HepG2 (cell line): ENCODE results near the gene P4HTM. TPM values are rescaled to one million over a fixed set of nuclear protein-coding genes. Genes with fewer than 3 reads are reported as not detected.

Experiments
- CREM ChIP-seq, 2 experiments: sonication (generic) in 1 of 2; formaldehyde crosslinking in 1 of 2; IDR thresholded peaks; 2 replicates each; pipeline versions ENCODE4 v1.4.0 to v1.6.1; 2016 to 2020; ENCODE audit warnings: antibody characterized with exemption in 1 of 2, mild to moderate bottlenecking in 1 of 2, missing genetic modification reagents in 1 of 2
- ELF3 ChIP-seq: IDR thresholded peaks from 2 replicates; pipeline ENCODE4 v1.6.1; 2016; ENCODE audit warnings: missing genetic modification reagents, missing compliant biosample characterization
- ETV5 ChIP-seq: IDR thresholded peaks from 2 replicates; pipeline ENCODE4 v1.6.1; 2018; ENCODE audit warnings: missing biosample characterization, missing genetic modification reagents, inconsistent platforms, borderline replicate concordance
- FLYWCH1 ChIP-seq: sonication (generic); formaldehyde crosslinking; IDR thresholded peaks from 2 replicates; pipeline ENCODE4 v1.8.1; 2023; ENCODE audit warnings: mild to moderate bottlenecking, missing genetic modification reagents
- FOXA3 ChIP-seq: IDR thresholded peaks from 2 replicates; pipeline ENCODE4 v1.6.1; 2016; ENCODE audit warnings: missing genetic modification reagents, missing compliant biosample characterization
- GABPB1 ChIP-seq: IDR thresholded peaks from 2 replicates; pipeline ENCODE4 v1.6.1; 2016; ENCODE audit warnings: mild to moderate bottlenecking, missing genetic modification reagents, moderate library complexity, missing compliant biosample characterization
- GPBP1L1 ChIP-seq: sonication (generic); formaldehyde crosslinking; IDR thresholded peaks from 2 replicates; pipeline ENCODE4 v1.5.0; 2020; ENCODE audit warnings: mild to moderate bottlenecking, missing genetic modification reagents
- GTF3A ChIP-seq: sonication (generic); formaldehyde crosslinking; conservative IDR thresholded peaks from 2 replicates; pipeline ENCODE4 v1.4.0; 2020; ENCODE audit warnings: mild to moderate bottlenecking, missing genetic modification reagents
- HDAC2 ChIP-seq: sonication (generic); formaldehyde crosslinking; IDR thresholded peaks from 2 replicates; pipeline ENCODE4 v1.4.0; 2020; ENCODE audit warnings: missing genetic modification reagents
- HDAC6 ChIP-seq: fragments of 200-600 bp; sonication (generic); IDR thresholded peaks from 2 replicates; pipeline ENCODE4 v1.7.0; 2017; ENCODE audit warnings: mild to moderate bottlenecking, antibody characterized with exemption, low read length, low read depth
- HMG20A ChIP-seq: IDR thresholded peaks from 2 replicates; pipeline ENCODE4 v1.6.1; 2016; ENCODE audit warnings: borderline replicate concordance
- HMG20B ChIP-seq: conservative IDR thresholded peaks from 2 replicates; pipeline ENCODE4 v1.6.1; 2016; ENCODE audit warnings: missing genetic modification reagents, missing compliant biosample characterization
- MEIS2 ChIP-seq: sonication (generic); formaldehyde crosslinking; IDR thresholded peaks from 2 replicates; pipeline ENCODE4 v1.9.0; 2021; ENCODE audit warnings: mild to moderate bottlenecking, missing genetic modification reagents
- NPAS2 ChIP-seq: sonication (generic); formaldehyde crosslinking; IDR thresholded peaks from 2 replicates; pipeline ENCODE4 v1.8.0; 2022; ENCODE audit warnings: mild to moderate bottlenecking, missing genetic modification reagents, borderline replicate concordance
- NR3C1 ChIP-seq: sonication (generic); formaldehyde crosslinking; IDR thresholded peaks from 2 replicates; pipeline ENCODE4 v1.4.0; 2020; ENCODE audit warnings: missing genetic modification reagents
- REPIN1 ChIP-seq: sonication (generic); formaldehyde crosslinking; IDR thresholded peaks from 2 replicates; pipeline ENCODE4 v1.8.0; 2022; ENCODE audit warnings: missing genetic modification reagents, low read depth, mild to moderate bottlenecking, borderline replicate concordance
- SMAD9 ChIP-seq: sonication (generic); formaldehyde crosslinking; IDR thresholded peaks from 2 replicates; pipeline ENCODE4 v1.5.1; 2020; ENCODE audit warnings: mild to moderate bottlenecking, missing genetic modification reagents
- SOX5 ChIP-seq: IDR thresholded peaks from 2 replicates; pipeline ENCODE4 v1.6.1; 2016; ENCODE audit warnings: borderline replicate concordance
- SPEN ChIP-seq: sonication (generic); formaldehyde crosslinking; IDR thresholded peaks from 2 replicates; pipeline ENCODE4 v1.5.1; 2020; ENCODE audit warnings: low read depth, mild to moderate bottlenecking, missing genetic modification reagents
- XBP1 ChIP-seq: sonication (generic); formaldehyde crosslinking; IDR thresholded peaks from 2 replicates; pipeline ENCODE4 v1.5.0; 2020; ENCODE audit warnings: missing genetic modification reagents
- ZNF143 ChIP-seq: sonication (generic); formaldehyde crosslinking; IDR thresholded peaks from 2 replicates; pipeline ENCODE4 v1.4.0; 2020; ENCODE audit warnings: missing genetic modification reagents
- ZNF235 ChIP-seq: sonication (generic); formaldehyde crosslinking; IDR thresholded peaks from 2 replicates; pipeline ENCODE4 v1.8.1; 2023; ENCODE audit warnings: mild to moderate bottlenecking, missing genetic modification reagents, borderline replicate concordance
- ZNF292 ChIP-seq: sonication (generic); formaldehyde crosslinking; IDR thresholded peaks from 2 replicates; pipeline ENCODE4 v1.8.1; 2022; ENCODE audit warnings: mild to moderate bottlenecking, low read depth, missing genetic modification reagents, borderline replicate concordance
- ZNF460 ChIP-seq: sonication (generic); formaldehyde crosslinking; IDR thresholded peaks from 2 replicates; pipeline ENCODE4 v1.5.1; 2020; ENCODE audit warnings: missing genetic modification reagents, mild to moderate bottlenecking, borderline replicate concordance
- ZNF468 ChIP-seq: sonication (generic); formaldehyde crosslinking; IDR thresholded peaks from 2 replicates; pipeline ENCODE4 v1.8.0; 2022; ENCODE audit warnings: mild to moderate bottlenecking, moderate library complexity, missing genetic modification reagents
- ZNF546 ChIP-seq: sonication (generic); formaldehyde crosslinking; conservative IDR thresholded peaks from 2 replicates; pipeline ENCODE4 v1.8.1; 2023; ENCODE audit warnings: mild to moderate bottlenecking, missing genetic modification reagents
- ZNF564 ChIP-seq: sonication (generic); formaldehyde crosslinking; IDR thresholded peaks from 2 replicates; pipeline ENCODE4 v1.8.1; 2023; ENCODE audit warnings: mild to moderate bottlenecking, missing genetic modification reagents
- ZNF678 ChIP-seq: sonication (generic); formaldehyde crosslinking; IDR thresholded peaks from 2 replicates; pipeline ENCODE4 v1.4.0; 2020; ENCODE audit warnings: mild to moderate bottlenecking, missing genetic modification reagents
- ZNF713 ChIP-seq: sonication (generic); formaldehyde crosslinking; IDR thresholded peaks from 2 replicates; pipeline ENCODE4 v1.4.0; 2020; ENCODE audit warnings: mild to moderate bottlenecking, missing genetic modification reagents
- ZNF720 ChIP-seq: sonication (generic); formaldehyde crosslinking; IDR thresholded peaks from 2 replicates; pipeline ENCODE4 v1.4.0; 2020; ENCODE audit warnings: missing genetic modification reagents
- ZNF792 ChIP-seq: IDR thresholded peaks from 2 replicates; pipeline ENCODE4 v1.6.1; 2016
- ZNF816 ChIP-seq: sonication (generic); formaldehyde crosslinking; IDR thresholded peaks from 2 replicates; pipeline ENCODE4 v1.8.0; 2022; ENCODE audit warnings: missing genetic modification reagents, mild to moderate bottlenecking, borderline replicate concordance
- ZNF83 ChIP-seq: sonication (generic); formaldehyde crosslinking; IDR thresholded peaks from 2 replicates; pipeline ENCODE4 v1.4.0; 2020; ENCODE audit warnings: missing genetic modification reagents, mild to moderate bottlenecking, borderline replicate concordance
- ZSCAN25 ChIP-seq: sonication (generic); formaldehyde crosslinking; IDR thresholded peaks from 2 replicates; pipeline ENCODE4 v1.8.0; 2022; ENCODE audit warnings: mild to moderate bottlenecking, missing genetic modification reagents
- polyA plus RNA-seq, 8 experiments: library from polyadenylated mRNA; depleted of rRNA in 3 of 8; stranded (reverse) in 7 of 8; unstranded in 1 of 8; fragments of >200 nt; fragmentation: Illumina TruSeq in 4 of 8; extraction: Trizol in 4 of 8; gene quantifications; 2 replicates each; pipeline versions ENCODE4 v1.2.1 to v1.2.3, GENCODE V29; 2011 to 2016; ENCODE audit warnings: low read depth in 4 of 8, missing spikeins in 1 of 8, mixed read lengths in 1 of 8; ENCODE audit not compliant: insufficient read depth in 1 of 8
- total RNA-seq, 5 experiments: library from RNA; depleted of rRNA; stranded (reverse); fragments of >200 nt; fragmentation: Illumina TruSeq; extraction: Trizol; gene quantifications; 2 replicates each; pipeline ENCODE4 v1.2.3, GENCODE V29; 2016; ENCODE audit warnings: low read depth in 1 of 5

P4HTM gene
- total and polyA plus RNA-seq, 2 of the 13 experiments (the other 11 are each of a cell fraction or from before 2014, with no cell fraction given): 0.01 TPM; not detected in 1

DNA sequence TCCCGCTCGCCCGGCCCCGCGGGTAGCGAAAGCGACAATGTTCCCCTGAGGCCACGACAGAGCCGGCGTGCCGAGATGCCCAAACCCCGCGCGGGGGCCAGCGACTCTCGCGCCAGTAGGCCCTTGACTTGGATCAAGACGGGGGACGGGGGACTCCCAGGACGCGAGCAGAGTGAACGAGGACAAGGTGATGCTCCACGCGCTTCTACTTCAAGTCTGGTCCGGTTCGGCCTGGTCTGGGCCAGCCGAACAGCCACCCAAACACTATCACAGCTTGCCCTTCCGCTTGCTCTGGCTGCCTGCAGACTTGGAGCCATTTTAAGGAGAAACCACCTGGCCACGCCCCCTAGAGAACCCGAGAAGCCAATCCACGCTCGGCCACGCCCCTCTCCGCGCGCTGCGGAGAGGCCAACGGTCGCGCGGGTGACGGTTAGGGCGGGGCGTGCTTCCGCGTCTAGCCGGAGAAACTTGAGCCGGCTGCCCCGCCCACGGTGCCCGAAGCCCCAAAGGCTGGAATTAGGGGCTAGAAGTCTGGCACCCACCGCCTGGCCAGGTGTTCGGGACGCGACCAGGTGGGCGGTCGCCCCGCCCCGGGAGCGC is 31.3 kb downstream of the P4HTM start (continued):
- TF ChIP-seq GPBP1L1 (CRISPR knock-in tag) (no peak), ZNF235 (CRISPR knock-in tag) (no peak), HMG20B (CRISPR knock-in tag) (no peak), XBP1 (CRISPR knock-in tag) (no peak), HMG20A (CRISPR knock-in tag) (no peak; the same call in 1 of the 2 replicates), ZNF720 (CRISPR knock-in tag) (no peak), ZNF816 (peak; percentile 96), ZNF143 (CRISPR knock-in tag) (no peak), ZNF468 (no peak), SMAD9 (no peak), NR3C1 (CRISPR knock-in tag) (no peak), NPAS2 (CRISPR knock-in tag) (no peak), ELF3 (CRISPR knock-in tag) (peak; percentile 70; the same call in 1 of the 2 replicates), HDAC2 (CRISPR knock-in tag) (no peak; the same call in 1 of the 2 replicates), ZSCAN25 (CRISPR knock-in tag) (no peak), ZNF678 (CRISPR knock-in tag) (0 out of 2 replicates have a peak, but pooled peaks have one; percentile 46), ZNF83 (peak; percentile 73; the same call in 1 of the 2 replicates), GTF3A (CRISPR knock-in tag) (0 out of 2 replicates have a peak, but pooled peaks have one; percentile 84), FOXA3 (CRISPR knock-in tag) (0 out of 2 replicates have a peak, but pooled peaks have one; percentile 40), ZNF460 (peak; percentile 31; the same call in 1 of the 2 replicates), MEIS2 (CRISPR knock-in tag) (no peak), SOX5 (CRISPR knock-in tag) (no peak), GABPB1 (CRISPR knock-in tag) (no peak; the same call in 1 of the 2 replicates), CREM (IDR thresholded peaks at IDR 0.05) (peak; percentile 54), CREM (CRISPR knock-in tag; IDR thresholded peaks at IDR 0.05) (no peak), ZNF546 (CRISPR knock-in tag) (no peak), HDAC6 (no peak), ZNF792 (CRISPR knock-in tag) (peak; percentile 72), ZNF713 (CRISPR knock-in tag) (no peak), ZNF292 (CRISPR knock-in tag) (no peak), FLYWCH1 (CRISPR knock-in tag) (0 out of 2 replicates have a peak, but pooled peaks have one; percentile 43), REPIN1 (no peak; the same call in 1 of the 2 replicates), SPEN (no peak), ZNF564 (CRISPR knock-in tag) (no peak; the same call in 1 of the 2 replicates), ETV5 (CRISPR knock-in tag) (peak; percentile 76)
